Measurements from ENCODE around the gene BCR. TPM values are rescaled to one million over a fixed set of nuclear protein-coding genes. Genes with fewer than 3 reads are reported as not detected.

The BCR gene
- total RNA-seq, 2 donors from 2014 or later: 91.8 to 93.2 TPM

DNA sequence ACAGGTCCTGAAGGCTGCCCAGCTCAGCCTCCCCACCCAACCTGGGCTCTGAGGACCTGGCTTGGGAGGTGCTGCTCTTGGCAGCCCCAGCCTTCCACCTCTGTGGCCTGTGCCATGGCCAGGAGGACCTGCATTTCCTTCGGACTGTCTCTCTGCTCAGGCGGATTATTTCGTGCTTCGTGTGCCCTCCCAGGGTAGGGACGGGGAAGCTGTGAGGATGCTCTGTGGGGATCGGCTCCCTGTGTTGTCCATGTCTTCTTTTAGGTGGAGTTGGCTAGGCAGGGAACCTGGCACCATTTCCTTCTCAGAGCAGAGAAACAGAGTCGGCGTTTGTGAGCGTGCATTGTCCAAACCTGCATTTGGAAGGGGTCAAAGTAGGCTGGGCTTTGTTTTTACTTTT lies 34.1 kb downstream of the BCR start:
- DNase-seq (no peak), ATAC-seq (no peak)
- Mint-ChIP-seq H3K4me1 (peaks cover 64% of the 10 kb centered on the region), H3K27me3 (no peaks in the 10 kb centered on the region), H3K27ac (peak overlapping the region; percentile 62), H3K36me3 (ENCODE audit: low read depth) (no peaks in the 10 kb centered on the region), H3K4me3 (no peak overlapping the region)
- H3K9me3 ChIP-seq (ENCODE audit: control insufficient read depth, low read length, poor library complexity, severe bottlenecking): no peaks in the 10 kb centered on the region

- H3K36me3 Mint-ChIP-seq (ENCODE audit: low read depth): no peaks in the 10 kb centered on the region
- H3K9me3 ChIP-seq (ENCODE audit: control insufficient read depth, low read length, poor library complexity, severe bottlenecking): no peaks in the 10 kb centered on the region
- peak overlapping the region; percentile 80 for H3K4me3 Mint-ChIP-seq
- H3K27me3 Mint-ChIP-seq: no peaks in the 10 kb centered on the region
- peaks cover 74% of the 10 kb centered on the region for H3K4me1 Mint-ChIP-seq
- peak overlapping the region; percentile 93 for H3K27ac Mint-ChIP-seq
- DNase-seq (no peak), ATAC-seq (no peak)
Measured at GRCh38 chr22:23215294-23216241, 35.3 kb downstream of the BCR start.

GRCh38 chr22:23216461-23217170 lies 36.3 kb downstream of the BCR start:
- ATAC-seq (peak; percentile 67), DNase-seq (peak in 2 of 3 donors; percentile 14 to 19)
- H3K4me1 Mint-ChIP-seq: peaks cover 76% of the 10 kb centered on the region
- H3K9me3 ChIP-seq (ENCODE audit: control insufficient read depth, low read length, poor library complexity, severe bottlenecking): no peaks in the 10 kb centered on the region
- H3K27me3 Mint-ChIP-seq: no peaks in the 10 kb centered on the region
- no peaks in the 10 kb centered on the region for H3K36me3 Mint-ChIP-seq (ENCODE audit: low read depth)
- H3K27ac Mint-ChIP-seq: peak overlapping the region; percentile 93
- peak overlapping the region; percentile 80 for H3K4me3 Mint-ChIP-seq

DNA sequence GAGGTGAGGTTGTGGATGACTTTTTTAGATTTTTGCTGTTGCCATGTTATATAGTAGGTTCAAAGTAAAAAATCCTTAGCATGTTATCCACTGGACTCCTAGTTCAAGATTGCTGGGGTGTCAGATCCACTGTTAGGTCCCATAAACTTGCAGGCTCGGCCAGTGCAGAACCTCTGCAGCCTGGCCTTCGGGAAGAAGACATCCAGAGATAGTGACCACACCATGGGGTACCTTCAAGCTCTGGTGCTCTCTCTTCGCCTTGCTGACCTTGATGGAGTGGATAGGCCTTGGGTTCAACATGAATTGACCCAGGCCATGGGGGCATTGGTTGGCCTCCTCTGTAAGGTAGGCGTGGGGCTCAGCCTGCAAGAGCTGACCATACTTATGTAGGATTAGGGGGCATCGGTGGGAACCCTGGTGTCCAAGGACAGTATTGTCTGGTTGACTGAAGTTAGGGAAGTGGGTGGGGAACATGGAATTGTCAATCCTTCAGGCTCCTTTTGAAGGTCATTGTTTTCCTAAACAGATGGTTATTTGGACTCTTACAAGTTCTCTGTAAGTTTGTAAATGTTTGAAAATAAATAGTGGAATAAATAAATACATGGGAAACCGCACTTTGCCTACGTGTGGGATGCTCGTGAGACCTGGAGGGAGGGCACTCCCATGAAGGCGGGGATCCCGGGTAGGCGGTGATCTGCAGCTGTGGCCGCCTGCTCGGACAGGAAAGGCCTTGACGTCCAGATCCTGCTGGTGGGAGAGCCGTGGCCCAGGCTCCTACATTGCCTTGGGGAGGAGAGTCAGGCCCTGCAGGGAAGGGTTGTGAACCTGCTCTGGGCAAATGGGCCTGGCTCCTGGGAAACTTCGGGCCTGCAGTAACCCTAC lies 37.1 kb downstream of the BCR start:
- Mint-ChIP-seq H3K4me1 (peaks cover 77% of the 10 kb centered on the region), H3K27ac (peak overlapping the region; percentile 93)
- DNase-seq: no peak

DNA sequence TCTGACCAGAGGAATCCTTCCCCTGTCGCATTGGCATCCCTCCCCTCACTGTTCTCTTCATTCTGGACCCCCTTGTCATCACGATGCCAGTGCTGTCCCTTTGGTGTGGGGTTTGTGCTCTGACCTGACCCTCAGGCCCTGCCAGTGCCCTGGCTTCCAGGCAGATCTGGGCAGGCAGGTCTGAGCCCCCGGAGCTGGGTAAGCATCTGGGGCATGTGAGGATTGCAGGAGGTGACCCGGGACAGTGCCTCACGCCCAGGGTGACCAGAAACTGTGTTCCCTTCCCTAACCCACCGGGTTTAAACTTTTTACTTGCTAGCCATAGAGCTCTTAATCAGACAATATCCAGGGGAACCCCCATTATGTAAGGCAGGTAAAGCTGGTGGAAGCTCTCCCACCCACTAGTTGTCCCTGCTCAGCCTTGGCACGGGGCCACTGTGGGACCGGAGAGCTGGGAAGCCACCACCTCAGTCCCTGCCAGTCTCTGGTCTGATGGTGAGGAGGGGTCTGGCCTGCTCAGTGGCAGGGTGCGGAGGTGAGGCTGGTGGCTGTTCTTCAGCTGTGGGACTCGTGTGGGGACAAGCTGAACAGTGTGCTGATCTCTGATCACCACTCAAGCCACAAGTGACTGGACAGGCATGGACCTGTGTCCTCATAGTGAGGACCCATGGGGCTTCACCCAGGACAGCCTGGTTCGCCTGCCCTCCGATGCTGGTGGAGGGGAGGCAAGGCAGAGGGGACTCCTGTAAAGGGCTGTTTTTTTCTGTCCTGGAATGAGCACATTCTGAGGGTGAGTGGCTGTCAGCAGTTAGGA lies 38.0 kb downstream of the BCR start:
- Mint-ChIP-seq H3K4me1 (peaks cover 82% of the 10 kb centered on the region), H3K27ac (peak overlapping the region; percentile 93), H3K27me3 (no peaks in the 10 kb centered on the region), H3K36me3 (ENCODE audit: low read depth) (no peaks in the 10 kb centered on the region), H3K4me3 (peak overlapping the region; percentile 96)
- DNase-seq: no peak
- ATAC-seq: no peak
- H3K9me3 ChIP-seq (ENCODE audit: control insufficient read depth, low read length, poor library complexity, severe bottlenecking): no peaks in the 10 kb centered on the region

More for the DNA sequence above, 37.1 kb downstream of the BCR start:
- Mint-ChIP-seq H3K36me3 (ENCODE audit: low read depth) (no peaks in the 10 kb centered on the region), H3K4me3 (peak overlapping the region; percentile 96), H3K27me3 (no peaks in the 10 kb centered on the region)
- ATAC-seq: no peak
- no peaks in the 10 kb centered on the region for H3K9me3 ChIP-seq (ENCODE audit: control insufficient read depth, low read length, poor library complexity, severe bottlenecking)

DNA sequence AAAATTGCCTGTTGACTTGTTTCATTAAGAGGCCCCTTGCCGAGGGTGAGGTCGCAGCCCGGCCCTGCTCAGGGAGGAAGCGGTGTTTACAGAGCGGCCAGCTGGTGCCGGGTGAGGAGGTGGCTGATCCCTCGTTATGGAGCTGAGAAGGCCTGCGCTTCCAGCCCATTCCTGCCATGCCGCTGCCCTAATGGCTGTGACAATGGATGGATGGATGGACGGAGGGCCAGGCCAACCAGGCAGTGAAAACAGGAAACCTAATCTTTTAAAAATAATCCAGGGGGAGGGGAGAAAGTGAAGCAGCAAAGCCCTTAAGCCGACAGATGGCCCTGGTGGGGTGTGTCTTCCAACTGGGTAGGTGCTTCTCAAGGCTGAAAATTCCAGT lies 38.5 kb downstream of the BCR start:
- ATAC-seq (no peak), DNase-seq (no peak)
- H3K9me3 ChIP-seq (ENCODE audit: control insufficient read depth, low read length, poor library complexity, severe bottlenecking): no peaks in the 10 kb centered on the region
- Mint-ChIP-seq H3K4me3 (peak overlapping the region; percentile 96), H3K27me3 (no peaks in the 10 kb centered on the region), H3K36me3 (ENCODE audit: low read depth) (no peaks in the 10 kb centered on the region), H3K27ac (peak overlapping the region; percentile 93), H3K4me1 (peaks cover 80% of the 10 kb centered on the region)

GRCh38 chr22:23219317-23219716 lies 39.0 kb downstream of the BCR start:
- Mint-ChIP-seq H3K4me1 (peaks cover 80% of the 10 kb centered on the region), H3K27me3 (no peaks in the 10 kb centered on the region), H3K36me3 (ENCODE audit: low read depth) (no peaks in the 10 kb centered on the region), H3K27ac (peak overlapping the region; percentile 93), H3K4me3 (peak overlapping the region; percentile 96)
- ATAC-seq: peak; percentile 2
- no peaks in the 10 kb centered on the region for H3K9me3 ChIP-seq (ENCODE audit: control insufficient read depth, low read length, poor library complexity, severe bottlenecking)
- DNase-seq: no peak

DNA sequence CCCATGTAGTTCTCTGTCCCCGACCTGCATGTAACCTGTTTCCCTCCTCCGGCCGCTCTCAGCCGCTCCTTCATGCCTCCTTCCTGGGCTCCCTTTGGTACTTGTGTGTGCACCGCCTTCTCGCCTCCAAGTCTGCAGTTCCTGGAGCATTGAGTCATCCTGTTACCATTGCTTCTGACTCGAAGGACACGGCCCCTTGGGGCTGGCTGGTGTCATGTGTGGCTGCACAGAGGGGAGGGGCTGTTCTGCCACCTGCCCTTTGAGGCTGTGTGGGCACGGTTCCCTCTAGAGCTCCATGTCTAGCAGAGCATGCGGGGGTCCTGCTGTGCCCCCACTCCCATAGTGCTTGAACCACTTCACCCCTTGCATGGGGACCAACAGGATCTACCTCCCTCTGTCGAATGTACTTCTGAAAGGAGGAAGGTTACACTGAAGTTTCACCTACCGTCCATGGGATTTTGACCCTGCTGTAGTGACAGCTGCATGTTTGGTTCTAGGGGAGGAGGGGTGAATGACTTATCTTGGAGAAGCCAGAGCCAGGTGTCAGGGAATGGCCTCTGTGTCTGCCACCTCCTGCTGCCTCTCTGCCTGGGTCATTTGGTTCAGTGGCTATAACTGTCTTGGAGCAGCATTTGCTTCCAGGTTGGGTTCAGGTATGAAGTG lies 39.6 kb downstream of the BCR start:
- ATAC-seq (peak; percentile 70), DNase-seq (no peak)
- H3K27ac Mint-ChIP-seq: peak overlapping the region; percentile 93
- peak overlapping the region; percentile 96 for H3K4me3 Mint-ChIP-seq
- no peaks in the 10 kb centered on the region for H3K36me3 Mint-ChIP-seq (ENCODE audit: low read depth)
- no peaks in the 10 kb centered on the region for H3K27me3 Mint-ChIP-seq
- no peaks in the 10 kb centered on the region for H3K9me3 ChIP-seq (ENCODE audit: control insufficient read depth, low read length, poor library complexity, severe bottlenecking)
- H3K4me1 Mint-ChIP-seq: peaks cover 79% of the 10 kb centered on the region

DNA sequence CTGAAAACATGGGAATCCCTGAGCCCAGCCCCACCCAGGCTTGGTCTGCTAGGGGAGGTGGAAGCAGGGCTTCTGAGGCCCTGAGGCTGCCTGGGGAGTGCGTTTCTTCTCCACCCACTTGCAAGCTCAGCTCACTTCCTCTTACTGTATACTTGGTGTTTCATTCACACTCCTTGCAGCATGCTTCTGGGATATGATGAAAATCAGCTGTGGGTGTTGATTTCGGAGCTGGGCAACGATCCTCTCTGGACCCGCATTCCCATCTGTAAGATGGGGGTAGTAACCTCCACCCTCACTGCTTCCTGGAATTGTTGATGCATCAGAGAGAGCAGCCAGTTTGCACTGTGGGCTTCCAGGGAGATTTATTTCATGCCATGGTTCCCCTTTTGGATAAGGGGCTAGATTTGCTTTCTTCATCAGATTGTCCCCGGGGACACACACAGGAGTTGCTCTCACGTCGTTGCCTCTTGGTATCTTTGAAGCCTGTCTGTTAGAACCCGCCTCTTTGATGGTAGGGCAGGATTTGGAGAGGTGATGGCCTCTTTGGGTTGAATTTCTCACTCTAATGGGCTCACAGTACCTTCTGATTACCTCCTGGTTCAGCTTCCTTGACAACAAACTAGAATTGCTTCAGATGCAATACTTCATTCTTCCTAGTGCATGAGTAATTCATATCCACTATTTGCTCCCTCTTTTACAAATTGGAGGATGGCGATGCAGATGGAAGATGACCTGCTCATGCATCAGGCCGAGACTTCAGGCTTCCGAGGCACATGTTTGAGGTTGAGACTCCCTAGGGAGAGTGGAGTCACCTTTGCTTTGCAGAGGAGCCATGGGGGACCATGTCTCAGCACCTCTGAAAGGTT lies 40.4 kb downstream of the BCR start:
- ATAC-seq: peak; percentile 55
- no peak for DNase-seq
- Mint-ChIP-seq H3K36me3 (ENCODE audit: low read depth) (no peaks in the 10 kb centered on the region), H3K4me3 (peak overlapping the region; percentile 96), H3K27me3 (no peaks in the 10 kb centered on the region), H3K27ac (peak overlapping the region; percentile 93), H3K4me1 (peaks cover 82% of the 10 kb centered on the region)
- no peaks in the 10 kb centered on the region for H3K9me3 ChIP-seq (ENCODE audit: control insufficient read depth, low read length, poor library complexity, severe bottlenecking)

DNA sequence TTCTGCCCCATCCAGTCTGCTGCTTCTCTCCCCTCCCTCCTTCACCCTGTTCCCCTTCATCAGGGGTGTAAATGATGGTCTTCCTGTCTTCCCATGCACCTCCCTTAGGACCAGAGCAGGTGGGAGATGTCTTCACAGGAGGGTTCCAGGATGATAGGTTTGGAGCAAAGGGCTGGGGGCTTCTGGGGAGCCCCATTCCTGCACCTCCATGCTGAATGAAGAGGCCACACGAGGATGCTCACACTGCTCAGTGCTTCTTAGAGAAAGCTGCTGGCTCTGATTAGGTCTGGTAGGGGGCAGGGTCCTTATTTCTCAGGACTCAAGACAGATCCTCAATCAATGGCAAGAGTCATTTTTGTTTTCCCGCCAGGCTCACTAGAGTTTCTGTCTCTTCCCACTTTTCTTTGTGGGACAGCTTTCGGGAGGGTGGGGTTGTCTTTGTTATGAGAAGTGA lies 41.1 kb downstream of the BCR start:
- Mint-ChIP-seq H3K4me1 (peaks cover 82% of the 10 kb centered on the region), H3K27me3 (no peaks in the 10 kb centered on the region), H3K4me3 (peak overlapping the region; percentile 47), H3K36me3 (ENCODE audit: low read depth) (no peaks in the 10 kb centered on the region), H3K27ac (peak overlapping the region; percentile 93)
- ATAC-seq: no peak
- DNase-seq: no peak
- no peaks in the 10 kb centered on the region for H3K9me3 ChIP-seq (ENCODE audit: control insufficient read depth, low read length, poor library complexity, severe bottlenecking)

All from T-helper 17 cell (primary cell).